Activated CD4-positive, CD25-positive, alpha-beta regulatory T cell treated with anti-CD3 and anti-CD28 coated beads, Interleukin-2, amount 50 U/mL, for 16 hours (primary cell): ENCODE measurements around the gene COTL1.
"Not testable (repeated sequence)": the region's sequence is repeated elsewhere in the genome, so short reads cannot be mapped to it uniquely, and the experiment has no call there.

Experiments used
- DNase-seq: peaks from one replicate; pipeline ENCODE4 v3.0.0-alpha.2; 2020; ENCODE audit warnings: low read depth, low spot score

COTL1 gene

DNA sequence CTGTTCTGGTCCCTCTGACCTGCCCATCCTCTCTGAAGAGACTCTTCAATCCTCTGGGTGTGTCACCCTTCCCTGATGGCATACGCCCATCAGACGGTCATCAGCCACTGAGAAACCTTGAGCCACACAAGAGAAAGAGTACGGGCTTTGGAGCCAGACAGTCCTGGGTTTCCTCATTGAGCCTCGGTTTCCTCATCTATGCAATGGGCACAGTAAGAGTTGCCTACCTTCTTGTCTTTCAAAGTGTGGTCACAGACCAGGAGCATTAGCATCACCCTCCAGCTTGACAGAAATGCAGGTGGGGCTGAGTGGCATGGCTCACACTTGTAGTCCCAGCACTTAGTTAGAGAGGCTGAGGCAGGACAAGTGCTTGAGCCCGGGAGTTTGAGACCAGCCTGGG lies 87.3 kb downstream of the COTL1 start:
- DNase-seq = no peak

DNA sequence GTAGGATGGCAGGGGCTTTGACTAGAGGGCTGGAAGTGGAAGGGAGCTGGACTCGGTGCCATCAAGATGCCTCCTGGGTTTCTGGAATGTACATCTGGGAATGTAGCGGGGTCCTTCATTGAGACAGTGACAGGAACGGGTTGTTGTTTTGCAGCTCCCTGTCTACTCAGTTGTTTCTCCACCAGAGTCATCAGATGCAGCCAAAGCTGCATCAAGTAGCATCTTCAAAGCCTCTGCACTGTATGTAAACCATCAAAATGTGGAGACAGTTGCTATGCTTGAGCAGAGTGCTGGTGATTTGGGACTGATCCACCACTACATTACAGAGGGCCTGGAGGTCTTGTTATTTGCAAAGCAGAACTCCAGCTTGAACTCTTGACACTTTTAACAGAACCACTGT lies 88.3 kb downstream of the COTL1 start:
- DNase-seq = no peak

DNA sequence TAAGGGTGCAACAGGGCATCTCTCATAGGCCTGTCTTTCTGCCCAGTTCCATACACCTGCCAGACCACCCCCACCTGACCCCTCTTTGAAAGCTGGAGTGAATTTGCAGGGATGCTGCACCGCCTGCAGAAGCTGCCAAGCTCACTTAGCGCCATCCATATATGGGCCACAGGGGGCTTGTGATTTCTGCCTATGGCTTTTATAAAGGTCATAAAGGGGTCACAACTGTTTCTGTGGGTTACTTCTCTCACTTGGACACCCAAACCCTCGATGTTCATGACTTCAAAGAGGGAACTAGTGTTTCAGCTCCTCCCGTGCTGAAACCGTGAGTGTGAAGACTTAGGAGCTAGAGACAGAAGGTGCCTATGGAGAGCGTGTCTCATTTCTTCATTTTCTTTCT lies 89.6 kb downstream of the COTL1 start:
- DNase-seq = no peak

DNA sequence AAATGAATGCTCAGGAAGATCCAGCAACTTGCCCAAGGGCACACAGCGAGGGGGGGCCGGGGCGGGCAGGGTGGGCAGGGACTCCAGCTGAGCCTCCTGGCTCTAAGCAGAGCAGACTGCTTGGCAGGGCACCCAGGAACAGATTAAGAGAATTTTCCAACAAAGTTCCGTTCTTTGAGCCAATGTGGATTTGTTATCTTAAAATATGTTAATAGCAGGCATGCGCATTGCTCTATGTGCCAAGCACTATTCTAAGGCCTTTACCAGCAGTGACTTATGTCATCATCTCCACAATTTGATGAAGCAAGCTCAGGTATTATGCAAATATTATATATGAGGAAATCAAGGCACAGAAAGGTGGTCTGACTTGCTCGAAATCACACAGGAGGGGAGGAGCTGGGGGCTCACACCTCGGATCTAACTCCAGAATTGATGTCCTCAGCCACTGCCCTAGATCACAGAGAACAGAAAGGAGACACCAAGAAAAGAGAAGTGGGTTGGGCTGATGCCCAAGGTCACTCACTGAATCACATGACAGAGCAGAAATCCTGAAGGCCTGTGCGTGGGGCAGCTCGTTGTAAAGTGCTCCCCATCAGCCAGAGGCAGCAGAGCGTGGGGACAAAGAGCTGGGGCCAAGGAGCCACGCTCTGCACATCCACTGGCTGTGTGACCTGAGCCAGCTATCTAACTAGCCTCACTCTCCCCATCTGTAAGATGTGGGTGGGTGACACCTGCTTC lies 90.2 kb downstream of the COTL1 start:
- no peak for DNase-seq

DNA sequence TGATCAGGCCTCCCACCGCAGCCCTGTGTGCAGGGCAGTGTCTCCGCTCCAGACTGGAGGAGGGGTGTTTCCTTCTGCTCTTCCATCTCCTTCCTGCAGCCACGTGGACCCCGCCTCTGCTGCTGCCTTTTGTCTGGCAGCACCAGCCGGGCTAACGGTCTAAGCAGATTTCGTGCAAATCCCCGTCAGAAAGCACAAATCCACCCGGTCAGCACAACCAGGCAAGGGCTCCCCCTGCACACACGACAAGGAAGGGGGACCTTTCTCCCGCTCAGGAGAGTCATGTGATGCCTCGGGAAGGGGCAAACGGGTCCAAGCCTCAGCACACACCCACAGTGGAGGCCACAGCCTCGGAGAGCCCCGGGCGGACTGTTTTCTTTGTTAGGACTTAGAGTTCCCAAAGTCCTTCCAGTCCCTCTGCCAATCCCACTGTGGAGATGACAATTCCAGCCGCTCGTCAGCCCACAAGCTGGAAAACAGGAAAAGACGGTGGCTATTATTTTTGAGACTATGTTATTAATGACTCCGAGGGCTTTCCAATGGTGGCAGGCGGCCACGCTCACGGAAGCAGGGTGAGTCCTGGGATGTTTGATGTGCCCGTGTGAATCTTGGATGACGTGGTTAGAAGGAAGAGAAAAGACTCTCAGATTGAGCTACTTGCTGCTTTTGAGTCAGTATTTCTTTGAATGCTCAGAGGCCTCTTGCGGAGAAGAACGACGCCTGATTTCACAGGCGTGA lies 90.9 kb downstream of the COTL1 start:
- DNase-seq = no peak

DNA sequence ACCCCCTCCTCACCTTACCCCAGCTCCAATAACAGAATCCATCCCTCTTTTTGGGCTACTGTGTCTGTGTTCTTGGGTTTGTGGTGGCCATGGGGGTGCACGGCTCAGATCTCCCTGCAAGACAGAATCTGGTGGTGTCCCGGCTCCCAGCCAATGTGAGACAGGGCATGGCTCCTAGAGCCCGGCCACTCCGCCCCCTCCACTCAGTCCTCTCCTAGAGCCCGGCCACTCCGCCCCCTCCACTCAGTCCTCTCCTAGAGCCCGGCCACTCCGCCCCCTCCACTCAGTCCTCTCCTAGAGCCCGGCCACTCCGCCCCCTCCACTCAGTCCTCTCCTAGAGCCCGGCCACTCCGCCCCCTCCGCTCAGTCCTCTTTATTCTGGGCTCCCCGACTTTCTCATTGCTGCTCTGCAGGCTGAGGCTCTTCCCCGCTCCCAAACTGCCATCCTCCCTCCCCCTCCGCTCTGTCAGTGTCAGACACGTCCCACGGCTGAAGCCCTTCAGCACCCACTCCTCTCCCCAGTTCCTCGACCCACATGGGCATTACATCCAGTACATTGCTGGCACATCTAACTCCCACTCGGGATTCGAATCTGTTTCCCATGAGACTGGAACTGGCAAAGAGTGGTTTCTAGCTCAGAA lies 92.8 kb downstream of the COTL1 start:
- not testable (repeated sequence) for DNase-seq

DNA sequence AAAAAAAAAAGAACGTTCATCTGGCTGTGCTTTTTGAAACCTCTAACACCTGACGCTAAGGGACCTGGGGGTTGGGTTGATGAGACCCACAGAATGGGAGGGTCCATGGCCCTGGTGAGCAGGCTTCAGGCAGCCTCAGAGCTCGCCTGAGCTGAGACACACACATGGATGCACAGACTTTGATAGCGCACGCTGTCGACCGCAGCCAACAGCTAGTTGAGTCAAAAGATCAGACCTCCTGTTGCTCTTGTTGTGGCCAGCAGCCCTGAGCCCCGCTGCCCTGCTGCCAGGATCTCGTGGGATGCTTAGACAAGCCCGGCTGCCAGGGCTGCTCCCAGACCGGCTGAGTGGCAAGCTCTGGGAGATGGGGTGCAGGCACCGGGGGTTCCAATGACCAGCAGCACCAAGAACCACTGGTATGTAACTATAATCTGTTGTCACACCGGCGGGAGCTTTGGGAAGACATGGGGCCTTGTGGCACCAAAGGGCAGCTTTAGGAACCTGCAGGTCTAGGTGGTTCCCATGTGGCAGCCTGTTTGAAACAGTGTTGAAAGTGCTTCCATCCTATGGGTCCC lies 93.4 kb downstream of the COTL1 start:
- no peak for DNase-seq

DNA sequence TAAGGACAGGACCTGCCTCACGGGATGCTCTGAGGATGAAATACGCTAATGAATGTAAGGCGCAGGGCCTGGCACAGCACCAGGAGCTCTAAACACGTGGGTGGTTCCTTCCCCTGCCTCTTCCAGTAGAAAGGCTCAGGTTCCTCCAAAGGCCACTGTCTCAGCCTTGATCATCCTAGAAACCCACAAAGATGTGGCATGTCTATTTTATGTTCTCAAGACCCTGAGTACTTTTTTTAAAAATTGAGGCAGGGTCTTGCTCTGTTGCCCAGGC lies 96.4 kb downstream of the COTL1 start:
- DNase-seq = no peak

DNA sequence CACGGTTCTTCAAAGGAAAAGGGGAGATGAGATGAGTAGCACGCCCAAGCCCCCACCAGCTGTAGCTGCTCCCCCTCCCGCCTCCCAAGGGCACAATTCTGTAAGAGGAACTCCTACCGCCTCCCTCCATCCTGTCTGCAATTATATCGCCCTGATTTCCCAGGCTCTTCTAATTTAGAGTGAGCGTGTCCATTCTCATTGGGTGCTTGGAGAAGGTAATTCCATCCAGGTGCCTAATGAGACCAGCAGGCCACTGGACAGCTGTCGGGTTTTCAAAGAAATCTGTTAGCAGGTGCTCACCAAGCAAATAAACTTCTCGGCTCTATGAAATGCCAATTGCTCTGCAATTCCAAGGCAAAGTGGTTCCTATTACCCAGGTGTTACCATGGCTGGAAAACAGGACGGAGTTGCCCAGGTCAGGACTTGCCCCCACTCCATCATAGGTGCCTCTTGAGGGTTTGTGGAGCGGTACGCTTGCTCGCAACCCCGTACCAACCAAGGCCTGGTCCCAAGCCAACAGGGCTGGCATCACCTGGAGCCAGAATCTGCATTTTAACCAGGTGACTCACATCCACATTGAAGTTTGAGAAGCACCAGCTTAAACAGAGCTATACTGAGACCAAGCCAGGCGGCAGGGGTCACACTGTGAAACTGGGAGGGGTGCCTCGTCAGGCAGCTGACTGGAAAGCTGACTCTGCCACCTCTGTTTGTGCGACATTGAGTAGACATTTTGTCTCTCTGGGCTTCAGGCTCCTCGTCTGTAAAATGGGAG lies 97.0 kb downstream of the COTL1 start:
- DNase-seq = no peak

DNA sequence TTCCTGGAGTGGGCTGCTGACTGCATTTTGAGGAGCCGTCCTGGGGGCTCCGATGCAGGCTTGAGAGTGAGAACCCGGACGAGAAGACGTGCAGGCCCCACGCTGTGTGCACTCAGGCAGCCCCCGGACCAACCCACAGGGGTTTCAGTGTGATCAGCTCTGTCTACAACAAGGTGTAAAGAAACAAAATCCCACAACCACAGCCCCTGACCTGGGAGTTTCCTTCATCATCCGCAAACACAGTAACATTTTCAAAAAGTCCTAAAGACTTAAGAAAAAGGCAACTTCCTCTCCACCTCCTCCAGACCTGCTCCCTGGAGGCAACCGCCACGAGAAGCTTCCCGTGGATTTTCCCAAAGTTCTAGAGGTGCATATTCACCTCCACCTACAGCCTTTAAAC lies 98.0 kb downstream of the COTL1 start:
- DNase-seq = no peak

DNA sequence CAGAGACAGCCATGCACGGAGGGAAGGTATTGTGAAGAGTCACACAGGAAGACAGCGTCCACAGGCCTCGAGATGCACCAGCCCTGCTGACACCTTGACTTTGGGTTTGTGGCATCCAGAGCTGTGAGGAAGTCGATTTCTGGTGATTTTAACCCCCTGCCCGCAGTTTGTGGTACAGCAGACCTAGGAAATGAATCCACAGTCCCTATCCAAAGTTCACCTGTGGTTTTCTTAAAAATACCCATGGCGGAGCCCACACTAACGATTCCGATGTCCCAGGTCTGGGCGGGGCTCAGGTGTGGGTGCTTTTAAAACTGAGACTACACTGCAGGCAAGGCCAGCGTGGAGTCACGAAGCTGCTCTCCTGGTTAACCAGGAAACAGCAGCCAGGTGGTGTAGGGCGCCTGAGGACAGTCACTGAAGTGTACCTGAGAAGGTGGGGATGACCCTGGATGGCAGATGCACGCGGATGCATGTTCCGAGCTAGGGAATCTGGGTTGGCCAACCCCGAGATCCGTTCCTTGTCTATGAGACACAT lies 99.0 kb downstream of the COTL1 start:
- no peak for DNase-seq

DNA sequence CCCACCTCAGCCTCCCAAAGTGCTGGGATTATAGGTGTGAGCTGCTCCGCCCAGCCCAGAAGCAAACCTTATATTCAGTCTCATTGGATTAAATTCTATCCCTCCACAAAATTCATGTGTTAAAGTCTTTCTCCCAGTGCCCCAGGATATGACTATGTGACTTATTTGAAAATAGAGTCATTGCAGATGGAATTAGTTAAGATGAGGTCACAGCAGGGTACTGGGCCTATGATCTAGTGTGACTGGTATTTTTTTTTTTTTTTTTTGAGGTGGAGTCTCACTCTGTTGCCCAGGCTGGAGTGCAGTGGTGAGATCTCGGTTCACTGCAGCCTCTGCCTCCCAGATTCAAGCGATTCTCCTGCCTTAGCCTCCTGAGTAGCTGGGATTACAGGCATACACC lies 99.7 kb downstream of the COTL1 start:
- DNase-seq = not testable (repeated sequence)

DNA sequence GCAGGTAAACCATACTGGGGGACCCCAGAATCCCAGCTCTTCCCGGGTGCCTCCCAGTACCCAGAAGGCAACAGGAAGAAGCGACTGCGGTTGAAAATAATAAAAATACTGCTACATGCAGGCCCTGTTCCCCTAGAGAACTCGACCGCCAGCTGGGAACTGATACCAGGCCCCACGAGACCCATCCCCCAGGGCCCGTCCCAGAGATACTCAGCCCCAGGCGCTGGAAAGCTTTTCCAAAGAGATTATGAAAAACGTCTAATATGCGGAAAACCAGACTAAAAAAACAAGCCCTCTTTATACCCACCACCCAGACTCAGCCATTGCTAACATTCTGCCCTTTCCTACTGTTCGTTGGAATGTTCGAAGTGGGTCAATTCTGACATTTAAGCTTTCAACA lies 100.5 kb downstream of the COTL1 start:
- DNase-seq = no peak
